Activated T-cell treated with anti-CD3 and anti-CD28 coated beads, Interleukin-2, amount 50 U/mL, for 48 hours (primary cell): Measurements from ENCODE around the gene BRD7.
"Not testable (repeated sequence)": the region's sequence is repeated elsewhere in the genome, so short reads cannot be mapped to it uniquely, and the experiment has no call there.

Source experiments
- DNase-seq, 2 experiments: peaks; one replicate each; pipeline ENCODE4 v3.0.0-alpha.2; 2020

Gene BRD7

GRCh38 chr16:50354629-50355456 is 13.9 kb downstream of the BRD7 start:
- DNase-seq, result no peak

- DNase-seq, result no peak
Observed at GRCh38 chr16:50354082-50354481, 14.7 kb downstream of the BRD7 start.

- no peak for DNase-seq
Observed at GRCh38 chr16:50351952-50352351, 16.8 kb downstream of the BRD7 start.

GRCh38 chr16:50351116-50351515 is 17.7 kb downstream of the BRD7 start:
- DNase-seq, result no peak

GRCh38 chr16:50345210-50345609 is 23.6 kb downstream of the BRD7 start:
- DNase-seq, result not testable (repeated sequence)

GRCh38 chr16:50343566-50343965 is 25.2 kb downstream of the BRD7 start:
- not testable (repeated sequence) for DNase-seq

- DNase-seq, result no peak
Observed at GRCh38 chr16:50340578-50340977, 28.2 kb downstream of the BRD7 start.

GRCh38 chr16:50338371-50339231 is 30.2 kb downstream of the BRD7 start:
- peak in 1 of 2 experiments; percentile 35 for DNase-seq

GRCh38 chr16:50336884-50337283 is 31.9 kb downstream of the BRD7 start:
- DNase-seq, result no peak

GRCh38 chr16:50335196-50335958 is 33.4 kb downstream of the BRD7 start:
- no peak for DNase-seq

- no peak for DNase-seq
Observed at GRCh38 chr16:50334106-50334975, 34.4 kb downstream of the BRD7 start.

- no peak for DNase-seq
Observed at GRCh38 chr16:50332599-50332998, 36.2 kb downstream of the BRD7 start.

- DNase-seq, result no peak
Observed at GRCh38 chr16:50331570-50331969, 37.2 kb downstream of the BRD7 start.

- no peak for DNase-seq
Observed at GRCh38 chr16:50329446-50330189, 39.2 kb downstream of the BRD7 start.

- peak; percentile 69 to 72 for DNase-seq
Observed at GRCh38 chr16:50326835-50327465, 41.8 kb downstream of the BRD7 start.

- DNase-seq, result no peak
Observed at GRCh38 chr16:50326264-50326663, 42.5 kb downstream of the BRD7 start.

GRCh38 chr16:50324345-50324744 is 44.4 kb downstream of the BRD7 start:
- DNase-seq, result no peak

- peak in 1 of 2 experiments; percentile 31 for DNase-seq
Observed at GRCh38 chr16:50323335-50324011, 45.3 kb downstream of the BRD7 start.

GRCh38 chr16:50322333-50322732 is 46.5 kb downstream of the BRD7 start:
- DNase-seq, result no peak

- DNase-seq, result no peak
Observed at GRCh38 chr16:50320310-50320709, 48.5 kb downstream of the BRD7 start.
